Measurements from ENCODE around the gene MEIS3.
"Not testable (repeated sequence)": the region's sequence is repeated elsewhere in the genome, so short reads cannot be mapped to it uniquely, and the experiment has no call there.

The MEIS3 gene

GRCh38 chr19:47384533-47384932, 34.8 kb downstream of the MEIS3 start:
- DNase-seq = not testable (repeated sequence)

- not testable (repeated sequence) for DNase-seq
Observed at GRCh38 chr19:47383890-47384289, 35.4 kb downstream of the MEIS3 start.

- DNase-seq = no peak
Observed at GRCh38 chr19:47381653-47382279, 37.6 kb downstream of the MEIS3 start.

GRCh38 chr19:47381121-47381520, 38.2 kb downstream of the MEIS3 start:
- DNase-seq = no peak

- no peak for DNase-seq
Observed at GRCh38 chr19:47380559-47380958, 38.8 kb downstream of the MEIS3 start.

GRCh38 chr19:47379381-47379938, 39.9 kb downstream of the MEIS3 start:
- peak in 11 of 14 donors; percentile 3 to 80 (median 41) for DNase-seq

- DNase-seq = no peak
Observed at GRCh38 chr19:47378246-47378645, 41.1 kb downstream of the MEIS3 start.

GRCh38 chr19:47377801-47378200, 41.5 kb downstream of the MEIS3 start:
- peak in 1 of 14 donors; percentile 37 for DNase-seq

- peak in 7 of 14 donors; percentile 8 to 85 (median 15) for DNase-seq
Observed at GRCh38 chr19:47377208-47377701, 42.1 kb downstream of the MEIS3 start.

- peak in 1 of 14 donors; percentile 26 for DNase-seq
Observed at GRCh38 chr19:47376589-47377144, 42.7 kb downstream of the MEIS3 start.

- DNase-seq = no peak
Observed at GRCh38 chr19:47375694-47376588, 43.4 kb downstream of the MEIS3 start.

- DNase-seq = no peak
Observed at GRCh38 chr19:47374876-47375693, 44.2 kb downstream of the MEIS3 start.

GRCh38 chr19:47373246-47374240, 45.8 kb downstream of the MEIS3 start:
- no peak for DNase-seq

GRCh38 chr19:47372603-47373002, 46.7 kb downstream of the MEIS3 start:
- DNase-seq = no peak

- no peak for DNase-seq
Observed at GRCh38 chr19:47371261-47371660, 48.1 kb downstream of the MEIS3 start.

GRCh38 chr19:47370045-47370611, 49.2 kb downstream of the MEIS3 start:
- no peak for DNase-seq

GRCh38 chr19:47365455-47365854, 53.9 kb downstream of the MEIS3 start:
- peak in 1 of 14 donors; percentile 69 for DNase-seq

GRCh38 chr19:47363758-47364531, 55.4 kb downstream of the MEIS3 start:
- no peak for DNase-seq

GRCh38 chr19:47362321-47362720, 57.0 kb downstream of the MEIS3 start:
- no peak for DNase-seq
